NCI-H526 (cell line): ENCODE measurements around the gene DMRT3.

Experiments used
- DNase-seq, 2 experiments: peaks; one replicate each; lab custom pipeline; 2025; lab: John Stamatoyannopoulos, UW

The DMRT3 gene

GRCh38 chr9:976258-976942 is at the start of gene DMRT3:
Gene DMRT3 (plus strand): TSS chr9:976655. CDS start chr9:977002, 347 bp downstream.
- DNase-seq: peak in 1 of 2 experiments; percentile 86

- no peak for DNase-seq
Observed at GRCh38 chr9:926976-927375, 49.5 kb upstream of the DMRT3 start.

- peak in 1 of 2 experiments; percentile 29 for DNase-seq
Observed at GRCh38 chr9:928363-929042, 48.0 kb upstream of the DMRT3 start.

GRCh38 chr9:929719-930118 is 46.7 kb upstream of the DMRT3 start:
- DNase-seq: no peak

- no peak for DNase-seq
Observed at GRCh38 chr9:933356-933755, 43.1 kb upstream of the DMRT3 start.

GRCh38 chr9:935348-935965 is 41.0 kb upstream of the DMRT3 start:
- DNase-seq: no peak

- DNase-seq: no peak
Observed at GRCh38 chr9:942805-943580, 33.5 kb upstream of the DMRT3 start.

GRCh38 chr9:947985-948384 is 28.5 kb upstream of the DMRT3 start:
- DNase-seq: no peak

- no peak for DNase-seq
Observed at GRCh38 chr9:948497-948896, 28.0 kb upstream of the DMRT3 start.

GRCh38 chr9:950139-950538 is 26.3 kb upstream of the DMRT3 start:
- no peak for DNase-seq

- no peak for DNase-seq
Observed at GRCh38 chr9:952546-952945, 23.9 kb upstream of the DMRT3 start.

- DNase-seq: no peak
Observed at GRCh38 chr9:959105-959504, 17.4 kb upstream of the DMRT3 start.

- no peak for DNase-seq
Observed at GRCh38 chr9:959914-960313, 16.5 kb upstream of the DMRT3 start.

- DNase-seq: no peak
Observed at GRCh38 chr9:962023-962422, 14.4 kb upstream of the DMRT3 start.

- peak in 1 of 2 experiments; percentile 57 for DNase-seq
Observed at GRCh38 chr9:965497-965896, 11.0 kb upstream of the DMRT3 start.

GRCh38 chr9:966870-967269 is 9.6 kb upstream of the DMRT3 start:
- no peak for DNase-seq

- peak; percentile 58 to 78 for DNase-seq
Observed at GRCh38 chr9:967436-967835, 9.0 kb upstream of the DMRT3 start.

GRCh38 chr9:967903-968641 is 8.4 kb upstream of the DMRT3 start:
- DNase-seq: peak; percentile 31 to 69

- DNase-seq: no peak
Observed at GRCh38 chr9:969310-970150, 6.9 kb upstream of the DMRT3 start.

- DNase-seq: no peak
Observed at GRCh38 chr9:970151-970996, 6.1 kb upstream of the DMRT3 start.
